ENCODE results near the gene UBE2G1. TPM values are rescaled to one million over a fixed set of nuclear protein-coding genes. Genes with fewer than 3 reads are reported as not detected.

UBE2G1 gene
- total and polyA plus RNA-seq, 9 of the 15 experiments (the other 6 are each of a cell fraction or from before 2014, with no cell fraction given): 10.1 to 65.9 (median 29.7) TPM

- no peak for TF ChIP-seq EWSR1 (IDR thresholded peaks at IDR 0.05; ENCODE audit: borderline replicate concordance, low read depth, partially characterized antibody)
- no peak for TF ChIP-seq KDM1A (IDR thresholded peaks at IDR 0.05)
- TF ChIP-seq LEF1 (IDR thresholded peaks at IDR 0.05): no peak
- no peak for TF ChIP-seq BMI1 (IDR thresholded peaks at IDR 0.05; ENCODE audit: low read length)
- no peak for TF ChIP-seq ATF6 (CRISPR knock-in tag; IDR thresholded peaks at IDR 0.05)
- TF ChIP-seq NCOA6 (IDR thresholded peaks at IDR 0.05): no peak
- TF ChIP-seq ZNF740 (CRISPR knock-in tag; IDR thresholded peaks at IDR 0.05): no peak
- no peak for TF ChIP-seq ZNF740 (tag; IDR thresholded peaks at IDR 0.05)
- TF ChIP-seq CREB5 (CRISPR knock-in tag; IDR thresholded peaks at IDR 0.05): no peak
- TF ChIP-seq PHF8 (IDR thresholded peaks at IDR 0.05; ENCODE audit: borderline replicate concordance, low read length): peak; percentile 43; the same call in 1 of the 2 replicates
- TF ChIP-seq SAFB (IDR thresholded peaks at IDR 0.05; ENCODE audit: borderline replicate concordance, low read depth, low read length): no peak
- TF ChIP-seq POLR2AphosphoS2 (IDR thresholded peaks at IDR 0.05; ENCODE audit: low read length): no peak
- TF ChIP-seq NONO (IDR thresholded peaks at IDR 0.05; ENCODE audit: low read depth in 2 of 2, low read length in 1 of 2): peak in 1 of 2 experiments; percentile 43; a peak in 1 of 4 replicates
- TF ChIP-seq ZC3H8 (IDR thresholded peaks at IDR 0.05): no peak
- TF ChIP-seq HNRNPLL (IDR thresholded peaks at IDR 0.05; ENCODE audit: low read depth, low read length, poor library complexity, severe bottlenecking): no peak
- no peak for TF ChIP-seq LCOR (CRISPR knock-in tag; IDR thresholded peaks at IDR 0.05)
- no peak for TF ChIP-seq NEUROD1 (IDR thresholded peaks at IDR 0.05; ENCODE audit: borderline replicate concordance, low read depth, low read length, partially characterized antibody)
- TF ChIP-seq PHB2 (IDR thresholded peaks at IDR 0.05; ENCODE audit: low read depth): no peak
- TF ChIP-seq SREBF2 (CRISPR knock-in tag; IDR thresholded peaks at IDR 0.05): no peak
These were observed 698 bp downstream of the UBE2G1 start (continued) for GRCh38 chr17:4365628-4366326.

Measured in K562 (cell line).